Measurements from ENCODE around the gene ZNF446.
"Not testable (repeated sequence)": the region's sequence is repeated elsewhere in the genome, so short reads cannot be mapped to it uniquely, and the experiment has no call there.

Gene ZNF446

GRCh38 chr19:58475714-58476497 is at the start of gene ZNF446:
Gene ZNF446 (plus strand): TSS chr19:58476352. CDS start chr19:58477219, 867 bp downstream.
- peak; percentile 88 to 90 for DNase-seq (ENCODE audit: low read depth in 2 of 2, low spot score in 1 of 2)

- DNase-seq (ENCODE audit: low read depth in 2 of 2, low spot score in 1 of 2): no peak
Observed at GRCh38 chr19:58428617-58429016, 47.5 kb upstream of the ZNF446 start.

DNA sequence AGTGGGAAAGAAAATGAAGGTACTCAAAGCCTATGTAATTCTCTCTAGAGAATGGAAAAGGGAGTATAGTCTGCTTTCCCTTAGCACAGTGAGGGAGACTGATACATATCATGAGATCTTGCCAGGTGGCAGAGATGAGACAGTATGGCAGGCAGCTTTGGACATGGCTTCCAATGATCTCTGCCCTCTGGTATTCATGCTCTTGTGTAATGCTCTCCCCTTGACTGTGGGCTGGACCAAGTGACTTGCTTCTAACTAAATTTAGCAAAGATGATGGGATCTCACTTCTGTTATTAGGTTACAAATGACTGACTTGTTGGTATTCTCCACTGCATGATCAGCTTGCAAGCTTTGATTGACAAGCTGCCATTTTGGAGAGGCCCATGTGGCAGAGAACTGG is 46.4 kb upstream of the ZNF446 start:
- no peak for DNase-seq (ENCODE audit: low read depth in 2 of 2, low spot score in 1 of 2)

DNA sequence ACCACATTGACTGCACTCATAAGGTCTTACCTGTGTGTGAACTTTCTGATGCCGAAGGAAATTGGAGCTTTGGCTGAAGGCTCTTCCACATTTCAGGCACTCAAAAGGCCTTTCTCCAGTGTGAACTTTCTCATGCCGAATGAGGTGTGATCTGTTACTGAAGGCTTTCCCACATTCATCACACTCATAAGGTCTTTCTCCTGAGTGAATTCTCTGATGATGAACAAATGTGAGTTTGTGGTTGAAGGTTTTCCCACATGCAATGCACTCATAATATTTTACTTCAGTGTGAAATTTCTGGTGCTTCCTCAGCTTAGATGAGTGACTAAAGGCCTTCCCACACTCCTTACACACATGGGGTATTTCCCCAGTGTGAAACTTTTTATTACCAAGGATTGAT is 41.9 kb upstream of the ZNF446 start:
- DNase-seq (ENCODE audit: low read depth in 2 of 2, low spot score in 1 of 2): no peak

GRCh38 chr19:58439576-58440554 is 36.3 kb upstream of the ZNF446 start, which contains the start of gene ZNF132:
Gene ZNF132 (minus strand): TSS chr19:58440153. CDS start chr19:58439821, 332 bp downstream.
- peak; percentile 80 to 85 for DNase-seq (ENCODE audit: low read depth in 2 of 2, low spot score in 1 of 2)

DNA sequence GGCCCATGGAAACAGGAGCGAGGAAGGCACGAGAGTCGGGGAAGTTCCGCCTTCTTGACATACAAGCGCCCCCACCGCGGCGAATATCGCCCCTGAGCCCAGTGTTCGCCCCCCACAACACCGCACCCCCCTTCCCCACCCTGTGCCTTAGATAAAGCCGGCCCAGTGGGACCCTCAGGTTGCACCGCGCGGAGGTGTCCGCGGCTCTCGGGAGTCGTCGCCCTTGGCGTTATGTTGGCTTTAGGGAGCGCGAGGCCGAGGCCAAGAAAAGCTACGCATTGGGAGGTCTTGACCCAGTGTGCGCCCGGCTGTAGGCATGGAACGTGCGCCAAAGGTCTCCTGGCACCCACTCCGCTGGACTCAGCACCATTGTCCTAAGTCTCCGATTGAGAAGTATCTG is 35.6 kb upstream of the ZNF446 start:
- DNase-seq (ENCODE audit: low read depth in 2 of 2, low spot score in 1 of 2): no peak

DNA sequence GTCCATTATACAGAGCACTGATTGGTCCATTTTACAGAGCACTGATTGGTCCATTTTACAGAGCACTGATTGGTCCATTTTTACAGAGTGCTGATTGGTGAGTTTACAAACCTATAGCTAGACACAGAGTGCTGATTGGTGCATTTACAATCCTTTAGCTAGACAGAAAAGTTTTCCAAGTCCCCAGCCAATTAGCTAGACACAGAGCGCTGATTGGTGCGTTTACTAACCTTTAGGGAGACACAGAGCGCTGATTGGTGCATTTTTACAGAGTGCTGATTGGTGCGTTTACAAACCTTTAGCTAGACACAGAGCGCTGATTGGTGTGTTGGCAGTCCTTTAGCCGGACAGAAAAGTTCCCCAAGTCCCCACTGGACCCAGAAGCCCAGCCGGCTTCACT is 33.2 kb upstream of the ZNF446 start:
- DNase-seq (ENCODE audit: low read depth in 2 of 2, low spot score in 1 of 2): not testable (repeated sequence)

- not testable (repeated sequence) for DNase-seq (ENCODE audit: low read depth in 2 of 2, low spot score in 1 of 2)
Observed at GRCh38 chr19:58448860-58449259, 27.3 kb upstream of the ZNF446 start.

DNA sequence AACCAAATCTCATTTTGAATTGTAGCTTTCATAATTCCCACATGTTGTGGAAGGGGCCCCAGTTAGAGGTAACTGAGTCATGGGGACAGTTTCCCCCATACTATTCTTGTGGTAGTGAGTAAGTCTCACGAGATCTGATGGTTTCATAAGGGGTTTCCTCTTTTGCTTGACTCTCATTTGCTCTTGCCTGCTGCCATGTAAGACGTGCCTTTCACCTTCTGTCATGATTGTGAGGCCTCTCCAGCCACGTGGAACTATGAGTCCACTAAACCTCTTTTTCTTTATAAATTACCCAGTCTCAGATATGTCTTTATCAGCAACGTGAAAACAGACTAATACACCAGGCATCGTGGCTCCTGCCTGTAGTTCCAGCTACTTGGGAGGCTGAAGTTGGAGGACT is 26.2 kb upstream of the ZNF446 start:
- not testable (repeated sequence) for DNase-seq (ENCODE audit: low read depth in 2 of 2, low spot score in 1 of 2)

DNA sequence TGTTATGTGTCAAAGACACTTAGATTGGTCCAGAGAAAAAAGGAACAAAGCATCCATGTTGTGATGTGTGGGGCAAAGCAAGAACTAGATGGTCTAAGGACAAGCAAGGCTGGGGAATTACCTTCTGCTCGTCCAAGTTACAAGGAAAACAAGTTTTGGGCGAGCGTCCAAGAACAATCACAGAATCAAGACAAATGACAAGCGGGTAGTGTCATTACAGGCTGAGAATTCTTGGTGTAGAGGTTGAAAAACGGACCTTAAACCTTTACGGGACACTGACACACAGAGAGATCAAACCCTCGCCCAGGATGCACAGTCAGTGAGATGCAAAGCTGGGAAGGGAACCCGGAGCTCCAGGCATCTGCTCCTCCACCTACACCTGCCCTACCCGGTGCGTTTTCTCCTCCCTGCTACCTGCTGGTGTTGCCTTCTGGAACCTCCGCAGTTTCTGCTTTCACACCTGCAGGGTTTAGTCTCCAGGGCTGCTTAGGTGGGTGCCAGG is 25.2 kb upstream of the ZNF446 start:
- no peak for DNase-seq (ENCODE audit: low read depth in 2 of 2, low spot score in 1 of 2)

- DNase-seq (ENCODE audit: low read depth in 2 of 2, low spot score in 1 of 2): peak; percentile 90 to 91
Observed at GRCh38 chr19:58451358-58452101, 24.6 kb upstream of the ZNF446 start, which contains the start of gene ZNF324B. Gene ZNF324B (plus strand): TSS chr19:58451622. CDS start chr19:58453702, 2,080 bp downstream.

- no peak for DNase-seq (ENCODE audit: low read depth in 2 of 2, low spot score in 1 of 2)
Observed at GRCh38 chr19:58453743-58454142, 22.4 kb upstream of the ZNF446 start.

- DNase-seq (ENCODE audit: low read depth in 2 of 2, low spot score in 1 of 2): no peak
Observed at GRCh38 chr19:58455306-58455705, 20.8 kb upstream of the ZNF446 start.

- no peak for DNase-seq (ENCODE audit: low read depth in 2 of 2, low spot score in 1 of 2)
Observed at GRCh38 chr19:58456111-58456510, 20.0 kb upstream of the ZNF446 start.

DNA sequence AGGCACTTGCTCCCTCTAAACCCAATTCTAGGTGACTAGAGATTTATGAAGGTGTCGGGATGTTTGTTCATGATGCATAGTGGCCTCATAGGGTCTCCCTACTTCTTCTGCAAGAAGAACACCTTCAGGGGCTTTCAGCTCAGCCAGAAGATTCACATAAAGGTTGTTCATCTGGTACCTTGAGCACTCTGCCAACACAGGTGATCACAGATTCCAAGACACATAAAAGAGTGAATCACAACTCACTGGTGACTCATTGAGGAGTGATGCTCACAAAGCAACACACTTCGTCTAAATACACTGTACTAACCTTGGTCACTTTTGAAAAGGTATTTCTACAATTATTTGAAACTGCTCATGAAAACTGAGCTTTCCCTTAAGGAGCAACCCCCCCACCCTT is 16.1 kb upstream of the ZNF446 start:
- DNase-seq (ENCODE audit: low read depth in 2 of 2, low spot score in 1 of 2): no peak

DNA sequence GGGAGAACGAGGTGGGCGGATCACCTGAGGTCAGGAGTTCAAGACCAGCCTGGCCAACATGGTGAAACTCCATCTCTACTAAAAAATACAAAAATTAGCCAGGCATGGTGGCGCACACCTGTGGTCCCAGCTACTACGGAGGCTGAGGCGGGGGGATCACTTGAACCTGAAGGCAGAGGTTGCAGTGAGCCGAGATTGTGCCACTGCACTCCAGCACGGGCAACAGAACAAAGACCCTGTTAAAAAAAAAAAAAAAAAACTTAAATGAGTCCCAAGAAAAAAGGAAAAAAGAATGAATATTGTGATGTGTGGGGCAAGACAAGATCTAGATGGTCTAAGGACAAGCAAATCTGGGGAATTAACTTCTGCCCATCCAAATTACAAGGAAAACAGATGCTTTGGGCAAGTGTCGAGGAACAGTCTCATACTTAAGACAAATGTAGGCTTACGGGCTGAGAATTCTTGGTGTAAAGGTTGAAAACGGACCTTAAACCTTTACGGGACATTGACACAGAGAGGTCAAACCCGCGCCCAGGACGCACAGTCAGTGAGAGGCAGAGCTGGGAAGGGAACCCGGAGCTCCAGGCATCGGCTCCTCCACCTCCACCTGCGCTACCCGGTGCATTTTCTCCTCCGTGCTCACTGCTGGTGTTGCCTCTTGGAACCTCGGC is 9.9 kb upstream of the ZNF446 start:
- DNase-seq (ENCODE audit: low read depth in 2 of 2, low spot score in 1 of 2): no peak

- peak; percentile 94 to 97 for DNase-seq (ENCODE audit: low read depth in 2 of 2, low spot score in 1 of 2)
Observed at GRCh38 chr19:58466760-58467589, 9.2 kb upstream of the ZNF446 start, which contains the start of gene ZNF324. Gene ZNF324 (plus strand): TSS chr19:58467080. CDS start chr19:58469186, 2,106 bp downstream.

- DNase-seq (ENCODE audit: low read depth in 2 of 2, low spot score in 1 of 2): no peak
Observed at GRCh38 chr19:58468216-58468839, 7.8 kb upstream of the ZNF446 start.

Measured in stimulated activated CD8-positive, alpha-beta memory T cell treated with anti-CD3 and anti-CD28 coated beads, Interleukin-4, amount 100 ng/mL, for 1 hour (primary cell).